SU-DHL-6 (cell line): ENCODE results near the gene ARID5B.

ENCODE experiments used
- CTCF ChIP-seq: fragments of 200-600 bp; sonication (generic); IDR thresholded peaks from one replicate; pipeline ENCODE4 v1.5.1; 2017; ENCODE audit warnings: antibody characterized with exemption, mild to moderate bottlenecking, low read length, moderate library complexity; ENCODE audit not compliant: insufficient read depth, poor library complexity, severe bottlenecking
- EZH2phosphoT487 ChIP-seq: fragments of 200-600 bp; sonication (generic), shearing (Covaris generic); conservative IDR thresholded peaks from 2 replicates; pipeline ENCODE4 v1.6.1; 2018; ENCODE audit warnings: mild to moderate bottlenecking, antibody characterized with exemption, low read length, moderate library complexity, mixed read lengths

GRCh38 chr10:62052276-62052675, 150.8 kb downstream of the ARID5B start:
- TF ChIP-seq CTCF: no peak
- TF ChIP-seq EZH2phosphoT487: no peak
